GM18505 (cell line): ENCODE results near the gene DNALI1.
"Not testable (repeated sequence)": the region's sequence is repeated elsewhere in the genome, so short reads cannot be mapped to it uniquely, and the experiment has no call there.

Experiments used
- ATAC-seq: cut with Tn5 transposase; IDR thresholded peaks from one replicate; pipeline ENCODE4 v1.9.1; 2021; ENCODE audit not compliant: unreplicated experiment
- POLR2A ChIP-seq: IDR thresholded peaks from 4 replicates; pipeline ENCODE4 v1.6.1; 2011; ENCODE audit warnings: borderline replicate concordance; ENCODE audit not compliant: insufficient read depth, insufficient read length; ENCODE audit errors: extremely low read depth

DNALI1 gene

DNA sequence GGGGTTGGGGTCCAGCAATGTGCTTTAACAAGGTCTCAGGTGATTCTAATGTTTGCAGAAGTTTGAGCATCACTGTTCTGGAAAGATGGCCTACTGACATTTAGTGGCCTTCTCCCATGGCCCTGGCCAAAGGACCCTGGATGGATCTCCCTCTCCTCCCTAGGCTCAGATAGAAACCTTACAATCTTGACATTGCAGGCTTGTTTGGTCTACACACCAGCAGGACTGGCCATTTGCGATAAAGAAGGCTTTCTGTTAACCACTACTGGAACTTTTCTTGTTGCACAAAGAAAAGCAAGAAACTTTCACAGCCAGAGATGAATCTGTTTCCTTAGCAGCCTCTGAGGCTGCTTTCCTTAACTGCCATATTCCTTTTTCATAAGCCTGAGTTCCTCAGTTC is 6.2 kb downstream of the DNALI1 start:
- TF ChIP-seq POLR2A = no peak
- no peak for ATAC-seq

GRCh38 chr1:37564892-37565291 is 8.2 kb downstream of the DNALI1 start:
- no peak for TF ChIP-seq POLR2A
- ATAC-seq = no peak

DNA sequence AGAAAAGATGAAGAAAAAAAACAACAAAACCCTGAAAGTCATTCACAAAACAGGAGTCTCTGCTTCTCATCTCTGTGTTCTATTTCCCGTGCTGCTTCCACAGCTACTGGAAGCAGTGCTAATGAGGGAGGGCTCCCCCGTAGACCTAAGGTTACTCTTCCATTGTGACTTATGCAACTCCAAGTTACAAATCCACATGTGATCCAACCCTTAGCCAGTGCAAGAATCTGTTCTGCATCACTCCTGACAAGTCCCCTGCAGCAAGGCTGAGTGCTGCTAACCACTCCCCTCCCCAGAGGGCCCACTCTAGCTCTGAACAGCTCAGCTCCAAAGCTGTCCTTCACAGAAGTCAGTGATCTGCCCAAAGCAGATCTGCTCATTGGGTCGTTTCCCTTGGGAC is 10.3 kb downstream of the DNALI1 start:
- ATAC-seq = no peak
- no peak for TF ChIP-seq POLR2A

DNA sequence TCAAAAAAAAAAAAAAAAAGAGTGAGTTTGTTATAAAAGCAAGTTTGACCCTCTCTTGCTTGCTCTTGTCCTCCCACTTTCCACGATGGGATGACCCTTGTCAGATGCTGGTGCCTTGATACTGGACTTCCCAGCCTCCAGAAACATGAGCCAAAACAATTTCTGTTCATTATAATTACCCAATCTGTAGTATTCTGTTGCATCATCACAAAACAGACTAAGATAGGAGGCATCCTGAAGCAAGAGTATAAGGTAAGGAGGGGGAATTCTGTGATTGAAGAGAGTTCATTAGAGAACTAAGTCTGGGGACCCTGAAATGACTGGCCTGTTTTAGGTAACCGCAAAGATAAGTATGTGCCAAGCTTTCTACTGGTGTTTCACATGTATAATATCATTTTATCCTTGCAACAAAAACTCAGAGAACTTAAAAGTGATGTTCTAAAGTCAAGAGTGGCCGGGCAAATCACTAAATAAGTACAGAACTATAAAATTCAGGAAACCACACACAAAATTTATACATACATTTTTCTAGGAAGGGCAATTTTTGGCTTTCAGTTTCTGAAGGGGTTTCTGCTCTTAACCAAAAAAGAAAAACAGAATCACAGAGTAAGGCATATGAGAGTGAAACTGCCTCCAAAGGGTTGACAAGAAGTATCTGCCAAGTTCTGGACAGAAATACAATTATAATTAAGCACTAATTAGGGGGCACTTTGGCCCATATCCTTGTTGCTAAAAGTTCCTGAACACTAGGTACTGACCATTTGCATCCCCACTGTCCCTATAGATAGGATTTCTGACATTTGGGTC is 14.0 kb downstream of the DNALI1 start:
- ATAC-seq = no peak

GRCh38 chr1:37574834-37575480 is 18.2 kb downstream of the DNALI1 start:
- ATAC-seq = no peak
- TF ChIP-seq POLR2A = no peak

More for the DNA sequence above, 14.0 kb downstream of the DNALI1 start:
- no peak for TF ChIP-seq POLR2A

DNA sequence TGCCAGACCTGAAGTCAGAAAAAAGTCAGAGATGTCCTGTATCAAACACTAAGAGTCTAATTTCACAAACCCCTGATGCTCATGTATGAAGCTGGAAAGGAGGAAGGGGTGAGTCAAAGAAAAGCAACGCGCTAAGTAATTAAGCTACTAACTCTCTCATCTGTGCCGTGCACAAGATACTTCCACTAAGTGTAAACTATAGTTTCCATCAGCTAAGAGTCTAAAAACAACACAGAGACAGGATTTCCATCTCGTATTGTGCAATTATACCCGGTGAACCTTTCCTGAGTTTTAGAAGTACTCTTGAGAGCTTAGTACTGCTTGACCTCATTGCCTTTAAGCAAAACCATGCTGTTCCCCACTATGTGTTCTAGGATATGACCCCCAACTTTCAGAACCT is 19.0 kb downstream of the DNALI1 start:
- ATAC-seq = no peak
- no peak for TF ChIP-seq POLR2A

DNA sequence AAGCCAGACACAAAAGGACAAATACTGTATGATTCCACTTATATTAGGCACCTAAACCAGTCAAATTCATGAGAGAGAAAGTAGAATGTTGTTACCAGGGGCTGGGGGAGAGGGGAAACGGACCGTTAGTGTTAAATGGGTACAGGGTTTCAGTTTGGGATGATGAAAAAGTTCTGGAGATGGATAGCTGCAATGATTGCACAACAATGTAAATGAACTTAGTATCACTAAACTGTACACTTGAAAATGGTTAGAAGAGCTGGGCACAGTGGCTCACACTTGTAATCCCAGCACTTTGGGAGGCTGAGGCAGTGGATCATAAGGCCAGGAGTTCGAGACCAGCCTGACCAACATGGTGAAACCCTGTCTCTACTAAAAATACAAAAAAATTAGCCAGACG is 27.8 kb downstream of the DNALI1 start:
- ATAC-seq = not testable (repeated sequence)

DNA sequence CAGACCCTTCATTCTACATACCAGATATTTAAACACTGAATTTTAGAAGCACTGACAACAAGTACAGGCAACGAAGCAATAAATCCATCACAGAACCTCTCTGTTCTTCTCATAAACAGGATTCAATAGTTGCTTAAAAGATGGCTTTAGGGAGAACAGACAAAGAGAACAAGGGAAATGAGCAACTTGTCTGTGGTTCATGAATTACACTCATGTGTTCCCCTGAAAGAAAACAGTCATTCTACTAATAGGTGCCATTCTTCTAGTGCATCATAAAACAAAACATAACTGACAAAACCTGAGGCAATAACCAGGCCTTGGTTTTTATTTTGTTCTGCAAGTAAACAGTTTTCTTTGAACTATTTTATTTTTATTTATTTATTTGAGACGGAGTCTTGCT is 32.2 kb downstream of the DNALI1 start:
- no peak for TF ChIP-seq POLR2A

DNA sequence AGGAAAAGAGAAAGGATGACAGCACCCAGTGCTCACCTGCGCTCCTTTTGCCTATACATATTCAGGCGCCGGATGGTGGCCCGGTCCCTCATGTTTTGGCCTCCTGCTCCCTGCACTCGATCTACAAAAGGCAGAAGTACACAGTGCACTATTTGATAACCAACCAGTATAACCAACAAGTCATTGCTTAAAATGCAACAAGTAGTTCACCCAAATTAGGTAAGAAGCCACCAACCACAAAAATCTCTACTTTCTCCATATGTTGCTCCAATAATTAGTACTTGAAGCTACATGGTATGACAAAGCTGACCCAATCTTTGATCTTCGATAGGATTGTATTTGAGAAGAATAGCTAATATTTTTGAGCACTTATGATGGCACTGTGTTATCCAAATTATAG is 37.0 kb downstream of the DNALI1 start:
- no peak for TF ChIP-seq POLR2A
- ATAC-seq = no peak

More for the DNA sequence above, 32.2 kb downstream of the DNALI1 start:
- no peak for ATAC-seq

DNA sequence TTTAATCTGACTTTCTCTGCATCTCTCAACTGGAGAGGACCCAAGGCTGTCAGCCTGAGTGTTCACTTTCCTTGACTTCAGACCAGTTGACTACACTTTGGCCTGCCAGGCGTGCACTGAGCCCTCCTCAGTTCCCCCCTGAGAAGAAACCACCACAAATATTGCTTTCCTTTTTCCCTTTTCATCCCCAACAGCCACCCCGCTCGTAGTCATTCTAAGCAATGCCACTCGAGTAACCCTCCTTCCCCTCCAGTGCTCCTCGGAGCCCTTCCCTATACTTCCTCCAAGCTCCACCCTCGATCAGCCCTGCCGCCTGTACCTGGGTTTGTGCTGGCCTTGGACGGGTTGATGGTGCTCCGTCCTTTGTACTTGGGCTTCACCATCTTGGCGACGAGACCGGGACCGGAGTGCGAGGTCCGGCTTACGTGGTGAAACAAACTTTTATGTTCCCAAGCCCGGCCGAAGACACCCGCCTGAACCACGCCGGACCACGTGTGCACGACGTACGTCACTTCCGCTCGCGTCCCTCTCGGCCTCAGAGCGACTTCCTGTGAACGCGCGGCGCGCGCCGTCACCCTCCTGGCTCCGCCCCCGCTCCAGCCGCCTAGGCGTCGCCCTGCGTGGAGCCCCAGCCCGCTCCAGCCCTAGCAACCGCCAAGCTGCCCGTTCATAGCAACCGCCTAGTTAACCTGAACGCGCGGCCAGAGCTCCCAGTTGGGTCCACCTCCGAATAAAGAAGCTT is 38.9 kb downstream of the DNALI1 start, which contains the start of gene GNL2:
TSS of gene GNL2 (minus strand) at position 498 of the 742 bp plus-strand sequence. CDS start at position 383, 115 bp downstream.
- peak; percentile 96 for ATAC-seq
- TF ChIP-seq POLR2A = peak; percentile 91

GRCh38 chr1:37596182-37596667 is 39.5 kb downstream of the DNALI1 start:
- ATAC-seq = no peak
- no peak for TF ChIP-seq POLR2A

- no peak for ATAC-seq
- no peak for TF ChIP-seq POLR2A
These were observed 43.2 kb downstream of the DNALI1 start for GRCh38 chr1:37599940-37600339.

GRCh38 chr1:37601441-37601840 is 44.7 kb downstream of the DNALI1 start:
- no peak for TF ChIP-seq POLR2A
- no peak for ATAC-seq
